ENCODE data around the gene LEKR1.

DNA sequence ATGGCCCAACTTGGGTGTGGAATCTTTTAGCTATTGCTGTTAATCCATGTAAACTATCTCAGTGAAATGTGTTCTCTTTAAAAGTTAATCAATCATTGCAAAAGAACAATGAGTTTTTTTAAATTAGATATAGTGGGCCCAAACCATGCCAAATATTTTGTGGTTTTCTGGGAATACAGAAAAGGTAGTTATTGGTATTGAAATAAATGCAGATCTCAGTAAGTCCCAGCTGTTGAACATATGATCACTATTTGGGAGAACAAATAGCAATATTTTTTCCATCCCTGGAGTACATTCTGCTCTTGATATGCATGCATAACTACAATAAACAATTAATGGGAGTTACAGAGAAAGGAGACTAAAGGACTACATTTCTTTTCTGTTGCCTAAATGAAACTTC lies 36.0 kb upstream of the LEKR1 start:
- TF ChIP-seq EP300 (IDR thresholded peaks at IDR 0.05), result no peak
- TF ChIP-seq POLR2A (IDR thresholded peaks at IDR 0.05), result no peak

All from tibial nerve (tissue), 3 donors.